ENCODE results near the gene DUSP14. TPM values are rescaled to one million over a fixed set of nuclear protein-coding genes. Genes with fewer than 3 reads are reported as not detected.

Gene DUSP14
- total RNA-seq, 1 experiment from 2014 or later, result 30.2 TPM

GRCh38 chr17:37553401-37553966 lies 63.8 kb downstream of the DUSP14 start:
- no peak for DNase-seq (ENCODE audit: extremely low read depth, low read depth)

- DNase-seq (ENCODE audit: extremely low read depth, low read depth), result no peak
These were observed 65.7 kb downstream of the DUSP14 start for GRCh38 chr17:37555386-37555785.

- DNase-seq (ENCODE audit: extremely low read depth, low read depth), result no peak
These were observed 67.8 kb downstream of the DUSP14 start for GRCh38 chr17:37557482-37557881.

- no peak for DNase-seq (ENCODE audit: extremely low read depth, low read depth)
These were observed 68.6 kb downstream of the DUSP14 start for GRCh38 chr17:37558299-37558698.

- DNase-seq (ENCODE audit: extremely low read depth, low read depth), result no peak
These were observed 72.5 kb downstream of the DUSP14 start for GRCh38 chr17:37562016-37562745.

Other genes starting within 250 kb of the DUSP14 start
- gene C17orf78, start 113.9 kb upstream of the DUSP14 start, total RNA-seq (2014; rRNA removed; shearing (Covaris generic)), result not detected in 2 replicates
- gene ACACA, start 83.1 kb upstream of the DUSP14 start, total RNA-seq (2014; rRNA removed; shearing (Covaris generic)), result 26.1 and 35.6 TPM in 2 replicates
- 23.0 and 27.5 TPM in 2 replicates for gene TADA2A, start 83.0 kb upstream of the DUSP14 start, total RNA-seq (2014; rRNA removed; shearing (Covaris generic))
- 6.0 TPM in 2 replicates for gene SYNRG, start 119.5 kb downstream of the DUSP14 start, total RNA-seq (2014; rRNA removed; shearing (Covaris generic))
- 45.1 and 49.4 TPM in 2 replicates for gene DDX52, start 153.6 kb downstream of the DUSP14 start, total RNA-seq (2014; rRNA removed; shearing (Covaris generic))